Adipose tissue (tissue), 3 donors: ENCODE measurements around the gene TTC9B. TPM values are rescaled to one million over a fixed set of nuclear protein-coding genes. Genes with fewer than 3 reads are reported as not detected.

ENCODE experiments used
- polyA plus RNA-seq, 3 donors: library from polyadenylated mRNA; stranded (reverse); fragments of 200-250 nt; gene quantifications; one replicate each; pipeline ENCODE4 v1.2.3, GENCODE V29; 2013
- donor health status: healthy with polysubstance abuse.
- donor health status: Bipolar disorder and iron deficiency.
- donor health status: healthy.

Gene TTC9B
- polyA plus RNA-seq, 3 donors: 0.10 TPM; not detected in 2

Other genes starting within 250 kb of the TTC9B start
- gene PSMC4, start 247.2 kb downstream of the TTC9B start, polyA plus RNA-seq: 10 to 100 TPM; 25.5 to 66.2 (median 51.3) TPM
- gene ZNF546, start 221.3 kb downstream of the TTC9B start, polyA plus RNA-seq: 1 to 10 TPM; 1.1 to 1.7 (median 1.1) TPM
- 1 to 10 TPM; 1.5 to 3.2 (median 2.6) TPM for gene ZNF780B, start 162.2 kb downstream of the TTC9B start, polyA plus RNA-seq
- gene ZNF780A, start 127.4 kb downstream of the TTC9B start, polyA plus RNA-seq: 10 to 100 TPM in 2 of 3 donors, 1 to 10 TPM in 1; 9.7 to 18.4 (median 17.2) TPM
- gene MAP3K10, start 27.0 kb downstream of the TTC9B start, polyA plus RNA-seq: 10 to 100 TPM in 2 of 3 donors, 1 to 10 TPM in 1; 4.7 to 13.3 (median 12.2) TPM
- gene CCNP, start 8.3 kb upstream of the TTC9B start, polyA plus RNA-seq: 1 to 10 TPM in 1 of 3 donors, under 1 TPM in 1, not detected in 1; 0.21 to 1.7 TPM
- 100 to 1,000 TPM in 1 of 3 donors, 10 to 100 TPM in 2; 49.0 to 172 (median 64.1) TPM for gene AKT2, start 67.0 kb upstream of the TTC9B start, polyA plus RNA-seq
- 10 to 100 TPM in 1 of 3 donors, 1 to 10 TPM in 2; 5.0 to 10.9 (median 8.4) TPM for gene C19orf47, start 130.0 kb upstream of the TTC9B start, polyA plus RNA-seq
- 100 to 1,000 TPM; 109 to 160 (median 130) TPM for gene PLD3, start 130.3 kb upstream of the TTC9B start, polyA plus RNA-seq
- under 1 TPM in 2 of 3 donors, not detected in 1; 0.02 to 0.10 TPM for gene HIPK4, start 171.8 kb upstream of the TTC9B start, polyA plus RNA-seq
- 1 to 10 TPM; 2.3 to 4.5 (median 2.4) TPM for gene PRX, start 195.0 kb upstream of the TTC9B start, polyA plus RNA-seq
- gene SERTAD1, start 207.6 kb upstream of the TTC9B start, polyA plus RNA-seq: 10 to 100 TPM in 2 of 3 donors, 1 to 10 TPM in 1; 5.5 to 65.3 (median 44.1) TPM
- 10 to 100 TPM in 2 of 3 donors, 1 to 10 TPM in 1; 8.3 to 57.5 (median 13.3) TPM for gene SERTAD3, start 226.0 kb upstream of the TTC9B start, polyA plus RNA-seq
- 100 to 1,000 TPM; 109 to 235 (median 220) TPM for gene BLVRB, start 247.4 kb upstream of the TTC9B start, polyA plus RNA-seq
- 1 to 10 TPM; 1.3 to 4.1 (median 2.2) TPM for gene SPTBN4, start 248.6 kb upstream of the TTC9B start, polyA plus RNA-seq